ENCODE results near the gene CUBN.

CUBN gene

DNA sequence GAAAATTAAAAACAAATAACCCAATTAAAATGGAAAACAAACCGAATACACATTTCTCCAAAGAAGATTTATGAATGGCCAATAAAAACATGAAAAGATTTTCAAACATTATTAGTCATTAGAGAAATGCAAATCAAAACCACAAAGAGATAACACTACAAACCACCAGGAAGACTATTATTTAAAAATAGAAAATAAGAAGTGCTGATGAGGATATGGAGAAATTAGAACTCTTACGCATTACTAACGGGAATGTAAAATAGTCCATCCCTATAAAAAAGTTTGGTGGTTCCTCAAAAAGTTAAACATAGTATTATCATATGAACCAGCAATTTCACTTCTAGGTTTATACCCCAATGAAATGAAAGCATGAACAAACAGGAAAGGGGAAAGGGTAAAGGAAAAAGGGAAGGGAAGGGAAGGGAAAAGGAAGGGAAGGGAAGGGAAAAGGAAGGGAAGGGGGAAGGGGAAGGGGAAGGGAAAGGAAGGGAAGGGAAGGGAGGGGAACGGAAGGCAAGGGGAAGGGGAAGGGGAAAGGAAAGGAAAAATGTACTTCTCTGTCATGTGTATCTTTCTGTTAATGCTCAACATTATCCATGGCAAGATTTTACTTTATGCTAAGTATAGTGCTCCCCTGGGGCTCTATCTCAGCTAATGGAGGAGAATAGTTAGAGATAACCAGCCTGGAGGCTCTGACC lies 187.1 kb downstream of the CUBN start:
- H3K36me3 ChIP-seq (ENCODE audit: insufficient read depth, low read length) = no peaks in the 10 kb centered on the region
- H3K4me1 ChIP-seq (ENCODE audit: insufficient read depth, low read length) = peaks cover 4% of the 10 kb centered on the region
- H3K9me3 ChIP-seq (ENCODE audit: control insufficient read depth, insufficient read depth, low read length) = no peaks in the 10 kb centered on the region
- H3K9ac ChIP-seq (ENCODE audit: low read depth, low read length) = no peak overlapping the region

DNA sequence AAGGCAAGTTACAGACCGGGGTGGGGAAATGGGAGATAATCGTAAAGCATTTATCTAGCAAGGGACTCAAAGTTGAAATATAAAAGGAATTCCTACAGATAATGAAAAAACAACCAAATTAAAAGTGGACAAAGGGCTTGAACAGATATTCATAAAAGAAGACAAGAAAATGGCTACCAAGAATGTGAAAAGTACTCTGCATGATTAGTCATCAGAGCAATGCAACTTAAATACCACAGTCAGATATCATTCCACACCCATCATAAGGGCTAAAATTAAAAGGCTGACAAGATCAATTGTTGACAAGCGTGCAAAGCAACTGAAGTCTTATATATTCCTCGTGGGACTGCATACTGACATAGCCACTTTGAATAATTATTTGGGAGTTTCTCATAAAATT lies 187.7 kb downstream of the CUBN start:
- H3K36me3 ChIP-seq (ENCODE audit: insufficient read depth, low read length) = no peaks in the 10 kb centered on the region
- H3K9ac ChIP-seq (ENCODE audit: low read depth, low read length) = no peak overlapping the region
- peaks cover 4% of the 10 kb centered on the region; the same call in 1 of the 2 replicates for H3K4me1 ChIP-seq (ENCODE audit: insufficient read depth, low read length)
- H3K9me3 ChIP-seq (ENCODE audit: control insufficient read depth, insufficient read depth, low read length) = no peaks in the 10 kb centered on the region

- Histone ChIP-seq H3K36me3 (ENCODE audit: insufficient read depth, low read length) (no peaks in the 10 kb centered on the region), H3K9me3 (ENCODE audit: control insufficient read depth, insufficient read depth, low read length) (no peaks in the 10 kb centered on the region), H3K9ac (ENCODE audit: low read depth, low read length) (no peak overlapping the region), H3K4me1 (ENCODE audit: insufficient read depth, low read length) (peaks cover 4% of the 10 kb centered on the region; the same call in 1 of the 2 replicates)
Observed at GRCh38 chr10:16941067-16941466, 188.5 kb downstream of the CUBN start.

GRCh38 chr10:16938952-16939351 lies 190.7 kb downstream of the CUBN start:
- H3K9me3 ChIP-seq (ENCODE audit: control insufficient read depth, insufficient read depth, low read length) = no peaks in the 10 kb centered on the region
- no peaks in the 10 kb centered on the region for H3K36me3 ChIP-seq (ENCODE audit: insufficient read depth, low read length)
- no peaks in the 10 kb centered on the region for H3K4me1 ChIP-seq (ENCODE audit: insufficient read depth, low read length)
- H3K9ac ChIP-seq (ENCODE audit: low read depth, low read length) = no peak overlapping the region

GRCh38 chr10:16934461-16934860 lies 195.2 kb downstream of the CUBN start:
- H3K4me1 ChIP-seq (ENCODE audit: insufficient read depth, low read length) = no peaks in the 10 kb centered on the region
- H3K36me3 ChIP-seq (ENCODE audit: insufficient read depth, low read length) = no peaks in the 10 kb centered on the region
- H3K9me3 ChIP-seq (ENCODE audit: control insufficient read depth, insufficient read depth, low read length) = no peaks in the 10 kb centered on the region
- no peak overlapping the region for H3K9ac ChIP-seq (ENCODE audit: low read depth, low read length)

DNA sequence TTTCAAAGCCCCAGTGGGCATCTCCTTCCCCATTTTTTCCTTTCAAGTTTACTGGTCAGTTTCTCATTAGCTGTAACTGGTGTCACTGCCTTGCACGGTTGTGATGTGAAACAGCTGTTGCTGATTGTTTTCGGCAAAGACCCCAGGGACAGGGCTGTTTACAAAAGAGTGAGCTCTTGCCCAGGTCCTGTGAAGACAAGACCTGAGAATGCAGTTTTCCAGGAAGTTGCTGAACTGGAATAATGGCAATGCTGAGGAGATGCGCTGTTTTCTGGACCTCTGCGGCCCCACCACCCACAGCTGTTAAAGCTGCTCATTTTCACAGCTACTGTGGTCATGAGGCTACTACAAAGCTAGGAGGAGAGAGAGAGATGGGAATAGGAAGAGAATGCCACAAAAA lies 195.8 kb downstream of the CUBN start:
- no peaks in the 10 kb centered on the region for H3K36me3 ChIP-seq (ENCODE audit: insufficient read depth, low read length)
- H3K9ac ChIP-seq (ENCODE audit: low read depth, low read length) = no peak overlapping the region
- H3K9me3 ChIP-seq (ENCODE audit: control insufficient read depth, insufficient read depth, low read length) = no peaks in the 10 kb centered on the region
- H3K4me1 ChIP-seq (ENCODE audit: insufficient read depth, low read length) = no peaks in the 10 kb centered on the region

DNA sequence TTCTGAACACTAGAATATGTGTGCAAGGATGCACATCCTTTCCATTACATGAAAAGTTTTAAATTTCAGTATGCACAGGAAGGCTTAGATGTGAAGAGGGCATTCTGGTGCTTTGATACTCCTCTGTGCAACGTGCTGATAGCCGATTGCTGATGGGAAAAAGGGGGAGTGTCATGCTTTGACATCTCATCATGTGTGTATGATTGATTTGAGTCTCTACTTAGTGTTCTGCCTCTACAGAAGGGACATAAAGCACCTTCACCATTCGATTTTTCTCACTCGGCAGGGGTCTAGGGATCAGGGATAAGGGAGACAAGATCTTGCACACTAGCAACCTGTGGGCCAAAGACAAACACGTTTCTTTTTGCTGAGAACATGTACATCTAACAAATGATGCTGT lies 197.7 kb downstream of the CUBN start:
- no peaks in the 10 kb centered on the region for H3K9me3 ChIP-seq (ENCODE audit: control insufficient read depth, insufficient read depth, low read length)
- H3K36me3 ChIP-seq (ENCODE audit: insufficient read depth, low read length) = no peaks in the 10 kb centered on the region
- H3K9ac ChIP-seq (ENCODE audit: low read depth, low read length) = no peak overlapping the region
- no peaks in the 10 kb centered on the region for H3K4me1 ChIP-seq (ENCODE audit: insufficient read depth, low read length)

DNA sequence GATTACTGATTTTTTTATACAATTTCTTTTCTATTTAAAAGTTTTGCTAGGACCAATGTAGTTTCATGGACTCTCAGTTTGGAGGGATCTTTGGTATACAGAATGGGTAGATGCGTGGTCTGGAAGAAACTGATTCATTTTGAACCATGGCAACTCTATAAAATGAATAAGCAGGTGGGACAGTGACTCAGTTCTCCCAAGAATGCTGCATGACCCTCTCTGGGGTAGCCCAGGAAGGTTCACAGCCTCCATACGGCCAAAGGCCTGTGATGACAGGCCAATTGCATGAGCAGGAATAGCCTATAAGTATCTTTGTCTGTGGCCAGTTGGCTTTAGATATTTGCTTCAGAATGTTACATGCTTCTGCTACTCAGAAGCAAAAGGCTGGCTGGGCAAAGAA lies 199.1 kb downstream of the CUBN start:
- no peaks in the 10 kb centered on the region for H3K4me1 ChIP-seq (ENCODE audit: insufficient read depth, low read length)
- no peak overlapping the region for H3K9ac ChIP-seq (ENCODE audit: low read depth, low read length)
- H3K36me3 ChIP-seq (ENCODE audit: insufficient read depth, low read length) = no peaks in the 10 kb centered on the region
- no peaks in the 10 kb centered on the region for H3K9me3 ChIP-seq (ENCODE audit: control insufficient read depth, insufficient read depth, low read length)

DNA sequence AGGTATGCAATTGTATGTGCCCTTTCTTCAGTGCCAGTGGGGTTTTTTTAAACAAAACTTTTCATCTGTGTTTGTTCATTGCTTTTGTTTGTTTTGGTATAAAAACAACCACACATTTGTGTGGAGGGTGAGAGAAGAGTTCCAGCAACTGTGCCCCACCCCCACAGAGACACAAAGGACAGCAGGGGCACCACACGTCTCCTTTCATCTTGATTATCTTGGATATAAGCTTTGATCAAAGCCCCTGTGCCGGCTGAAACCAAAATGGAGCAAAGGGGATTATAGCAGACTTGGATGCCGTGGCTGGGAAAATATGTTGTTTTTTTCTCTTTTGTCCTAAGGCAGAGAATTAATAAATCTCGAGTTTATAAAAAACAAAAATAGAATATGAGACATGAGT lies 200.5 kb downstream of the CUBN start:
- Histone ChIP-seq H3K4me1 (ENCODE audit: insufficient read depth, low read length) (no peaks in the 10 kb centered on the region), H3K9me3 (ENCODE audit: control insufficient read depth, insufficient read depth, low read length) (no peaks in the 10 kb centered on the region), H3K9ac (ENCODE audit: low read depth, low read length) (no peak overlapping the region), H3K36me3 (ENCODE audit: insufficient read depth, low read length) (no peaks in the 10 kb centered on the region)

DNA sequence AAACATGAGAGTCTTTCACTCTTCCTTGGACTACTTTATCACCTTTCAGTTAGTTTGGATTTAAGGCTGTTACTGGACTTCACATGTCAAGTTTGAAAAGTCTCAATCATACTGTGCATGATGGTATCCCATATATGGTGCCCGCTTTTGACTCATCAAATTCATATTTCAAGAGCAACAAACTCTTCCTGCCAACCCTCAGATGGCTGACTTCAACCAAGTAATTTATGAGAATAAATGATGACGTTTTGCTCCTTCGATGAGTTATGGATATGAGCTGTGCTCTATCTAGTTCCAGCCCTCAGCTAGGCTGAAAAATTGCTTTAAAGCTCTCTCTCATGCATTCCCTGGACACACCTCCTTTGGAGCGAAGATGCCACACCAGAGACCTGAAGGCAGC lies 202.1 kb downstream of the CUBN start:
- no peak overlapping the region for H3K9ac ChIP-seq (ENCODE audit: low read depth, low read length)
- H3K4me1 ChIP-seq (ENCODE audit: insufficient read depth, low read length) = no peaks in the 10 kb centered on the region
- H3K9me3 ChIP-seq (ENCODE audit: control insufficient read depth, insufficient read depth, low read length) = no peaks in the 10 kb centered on the region
- no peaks in the 10 kb centered on the region for H3K36me3 ChIP-seq (ENCODE audit: insufficient read depth, low read length)

GRCh38 chr10:16923726-16924125 lies 205.9 kb downstream of the CUBN start:
- no peaks in the 10 kb centered on the region for H3K9me3 ChIP-seq (ENCODE audit: control insufficient read depth, insufficient read depth, low read length)
- no peaks in the 10 kb centered on the region for H3K4me1 ChIP-seq (ENCODE audit: insufficient read depth, low read length)
- no peaks in the 10 kb centered on the region for H3K36me3 ChIP-seq (ENCODE audit: insufficient read depth, low read length)
- H3K9ac ChIP-seq (ENCODE audit: low read depth, low read length) = no peak overlapping the region

DNA sequence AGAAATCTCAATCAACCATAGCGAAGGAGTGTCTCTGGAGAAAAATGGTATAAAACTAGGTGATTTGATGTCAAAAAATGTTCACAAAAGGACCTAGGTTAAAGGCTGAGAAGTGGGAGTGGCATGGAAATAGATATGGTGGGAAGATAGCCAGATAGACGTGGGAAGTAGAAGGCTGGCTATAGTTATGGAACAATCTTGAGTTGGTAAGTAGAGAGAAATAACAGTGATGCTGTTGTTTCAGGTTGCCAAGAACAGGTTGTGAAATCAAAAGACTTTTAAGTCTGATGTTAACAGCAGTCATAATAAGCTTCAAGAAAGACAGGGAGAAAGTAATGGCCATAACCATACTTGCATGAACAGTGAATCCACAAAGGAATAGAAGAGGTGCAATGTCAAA lies 206.3 kb downstream of the CUBN start:
- Histone ChIP-seq H3K36me3 (ENCODE audit: insufficient read depth, low read length) (no peaks in the 10 kb centered on the region), H3K4me1 (ENCODE audit: insufficient read depth, low read length) (no peaks in the 10 kb centered on the region), H3K9me3 (ENCODE audit: control insufficient read depth, insufficient read depth, low read length) (no peaks in the 10 kb centered on the region), H3K9ac (ENCODE audit: low read depth, low read length) (no peak overlapping the region)

DNA sequence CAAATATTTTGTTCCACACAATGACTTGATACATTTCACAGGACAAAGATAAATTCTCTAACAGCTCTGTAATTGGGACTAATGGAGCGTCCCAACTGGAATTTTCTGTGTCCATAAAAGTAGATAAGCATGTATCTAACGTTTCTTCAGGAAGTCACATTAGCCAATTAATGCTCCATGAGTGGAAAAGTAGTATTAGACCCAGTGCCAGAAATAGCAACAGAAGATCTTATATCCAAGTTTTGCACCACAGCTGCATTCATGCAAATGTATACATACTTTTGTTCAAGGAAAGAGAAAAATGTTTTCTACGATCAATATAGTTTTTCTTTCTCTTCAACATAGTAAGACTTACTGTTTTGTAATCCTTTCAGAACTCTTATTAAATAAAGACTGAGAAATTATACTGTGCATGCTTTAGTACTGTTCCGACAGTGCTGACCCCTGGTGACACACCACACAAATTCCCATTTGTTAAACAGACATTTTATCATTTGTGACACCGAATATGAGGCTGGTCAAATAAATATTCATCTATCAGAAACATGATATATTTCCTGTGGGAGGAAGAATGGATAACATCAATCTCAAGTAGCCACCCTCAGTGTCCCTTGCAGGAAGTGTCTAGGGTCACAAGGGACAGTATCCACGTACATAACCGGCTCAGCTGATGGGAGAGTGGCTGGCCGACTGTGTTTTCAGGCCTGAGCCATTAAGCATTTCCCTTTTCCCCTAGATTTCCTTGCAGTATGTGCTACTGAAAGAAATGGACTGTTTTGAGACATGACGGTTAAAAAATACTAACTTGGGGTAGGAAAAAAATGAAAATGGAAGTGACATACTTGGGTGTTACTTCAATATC lies 210.3 kb downstream of the CUBN start:
- Histone ChIP-seq H3K4me1 (ENCODE audit: insufficient read depth, low read length) (no peaks in the 10 kb centered on the region), H3K9me3 (ENCODE audit: control insufficient read depth, insufficient read depth, low read length) (no peaks in the 10 kb centered on the region), H3K36me3 (ENCODE audit: insufficient read depth, low read length) (no peaks in the 10 kb centered on the region), H3K9ac (ENCODE audit: low read depth, low read length) (no peak overlapping the region)

DNA sequence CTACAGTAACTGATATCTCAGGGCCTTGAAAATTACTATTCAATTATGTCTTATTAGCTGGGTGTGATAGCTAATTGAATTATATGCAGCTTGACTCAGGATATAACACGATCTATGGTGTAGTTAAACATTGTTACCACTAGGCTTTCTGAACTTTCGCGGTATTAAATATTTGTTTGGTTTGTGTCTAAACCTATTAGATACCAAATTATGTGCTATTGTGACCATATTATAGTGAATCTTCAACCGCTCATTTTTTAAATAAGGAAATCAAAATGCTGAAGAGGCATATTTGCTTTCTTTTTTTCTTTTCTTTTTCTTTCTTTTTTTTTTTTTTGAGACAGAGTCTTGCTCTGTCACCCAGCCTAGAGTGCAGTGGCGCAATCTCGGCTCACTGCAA lies 213.1 kb downstream of the CUBN start:
- H3K9me3 ChIP-seq (ENCODE audit: control insufficient read depth, insufficient read depth, low read length) = no peaks in the 10 kb centered on the region
- H3K9ac ChIP-seq (ENCODE audit: low read depth, low read length) = no peak overlapping the region

DNA sequence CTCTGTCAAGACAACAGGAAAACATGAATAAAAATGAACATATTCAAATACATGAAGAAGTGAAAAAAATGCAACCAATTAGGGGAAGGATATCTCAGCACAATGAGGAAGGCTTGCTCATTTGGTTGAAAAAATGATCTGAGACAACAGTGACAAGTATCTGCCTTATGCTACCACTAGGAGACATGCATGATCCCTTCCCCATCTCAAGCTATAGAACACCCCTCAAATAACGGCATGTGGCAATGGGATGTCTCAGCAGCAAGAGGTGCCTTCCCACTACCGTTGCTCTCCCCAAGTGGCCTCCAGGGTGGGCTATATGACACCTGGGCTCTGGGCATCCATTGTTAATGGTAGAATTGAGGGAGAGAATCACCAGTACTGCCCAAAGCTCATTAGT lies 214.3 kb downstream of the CUBN start:
- Histone ChIP-seq H3K36me3 (ENCODE audit: insufficient read depth, low read length) (no peaks in the 10 kb centered on the region), H3K9ac (ENCODE audit: low read depth, low read length) (no peak overlapping the region), H3K4me1 (ENCODE audit: insufficient read depth, low read length) (no peaks in the 10 kb centered on the region), H3K9me3 (ENCODE audit: control insufficient read depth, insufficient read depth, low read length) (no peaks in the 10 kb centered on the region)

More for the DNA sequence above, 213.1 kb downstream of the CUBN start:
- no peaks in the 10 kb centered on the region for H3K4me1 ChIP-seq (ENCODE audit: insufficient read depth, low read length)
- no peaks in the 10 kb centered on the region for H3K36me3 ChIP-seq (ENCODE audit: insufficient read depth, low read length)

All from ES-I3 (cell line).